Gastroesophageal sphincter (tissue), 4 donors: ENCODE results near the gene HECTD4. TPM values are rescaled to one million over a fixed set of nuclear protein-coding genes. Genes with fewer than 3 reads are reported as not detected.
"Not testable (repeated sequence)": the region's sequence is repeated elsewhere in the genome, so short reads cannot be mapped to it uniquely, and the experiment has no call there.

ENCODE experiments used
- ATAC-seq: fragments of 150-250 bp; one replicate; pipeline ENCODE4 v1.9.1; 2016; ENCODE audit warnings: mild to moderate bottlenecking, moderate library complexity
- H3K27ac ChIP-seq, 4 donors: fragments of 200-600 bp; sonication (generic) in 3 of 4; 1 replicate in 3 of 4; 2 replicates in 1 of 4; pipeline ENCODE4 v1.5.1; 2016 to 2019
- H3K27me3 ChIP-seq: fragments of 200-600 bp; sonication (generic); one replicate; pipeline ENCODE4 v1.5.1; 2019
- H3K36me3 ChIP-seq, 2 donors: fragments of 200-600 bp; sonication (generic); one replicate each; pipeline ENCODE4 v1.5.1; 2019; ENCODE audit warnings: control low read depth in 1 of 2
- H3K4me1 ChIP-seq, 3 donors: fragments of 200-600 bp; sonication (generic); 1 replicate in 2 of 3; 2 replicates in 1 of 3; pipeline ENCODE4 v1.5.1; 2016 to 2019; ENCODE audit warnings: control low read depth in 2 of 3
- H3K4me3 ChIP-seq, 2 donors: fragments of 200-600 bp; sonication (generic); one replicate each; pipeline ENCODE4 v1.5.1; 2019; ENCODE audit warnings: mild to moderate bottlenecking in 1 of 2, moderate library complexity in 1 of 2
- H3K9me3 ChIP-seq, 3 donors: fragments of 200-600 bp; sonication (generic); one replicate each; pipeline ENCODE4 v1.5.1; 2017 to 2019; ENCODE audit warnings: control low read depth in 2 of 3
- CTCF ChIP-seq, 4 experiments: fragments of 200-600 bp in 2 of 4; fragments of 450-650 bp in 2 of 4; sonication (generic) in 1 of 4; IDR thresholded peaks; one replicate each; pipeline ENCODE4 v1.5.1; 2017 to 2019; ENCODE audit warnings: antibody characterized with exemption in 4 of 4, mild to moderate bottlenecking in 2 of 4, moderate library complexity in 2 of 4
- EP300 ChIP-seq: sonication (generic); formaldehyde crosslinking; IDR thresholded peaks from one replicate; pipeline ENCODE4 v1.6.1; 2017; ENCODE audit warnings: antibody characterized with exemption, mild to moderate bottlenecking
- POLR2A ChIP-seq, 2 donors: fragments of 450-650 bp; IDR thresholded peaks; one replicate each; pipeline ENCODE4 v1.6.1; 2017; ENCODE audit warnings: antibody characterized with exemption in 2 of 2, mild to moderate bottlenecking in 2 of 2, moderate library complexity in 1 of 2
- POLR2AphosphoS5 ChIP-seq: sonication (generic); formaldehyde crosslinking; IDR thresholded peaks from one replicate; pipeline ENCODE4 v1.6.1; 2017; ENCODE audit warnings: antibody characterized with exemption
- WGBS, 2 donors: methylation state at CpG; one replicate each; pipeline ENCODE4 v1.1.5; 2018; ENCODE audit warnings: low coverage in 1 of 2; 5-methylcytosine and 5-hydroxymethylcytosine counted together
- total RNA-seq, 4 donors: library from RNA; depleted of rRNA; stranded (reverse); fragments of >200 nt; gene quantifications; one replicate each; pipeline ENCODE4 v1.1.0, GENCODE V29; 2016

HECTD4 gene
- total RNA-seq, 4 donors from 2014 or later, result 23.1 to 56.8 (median 42.3) TPM

DNA sequence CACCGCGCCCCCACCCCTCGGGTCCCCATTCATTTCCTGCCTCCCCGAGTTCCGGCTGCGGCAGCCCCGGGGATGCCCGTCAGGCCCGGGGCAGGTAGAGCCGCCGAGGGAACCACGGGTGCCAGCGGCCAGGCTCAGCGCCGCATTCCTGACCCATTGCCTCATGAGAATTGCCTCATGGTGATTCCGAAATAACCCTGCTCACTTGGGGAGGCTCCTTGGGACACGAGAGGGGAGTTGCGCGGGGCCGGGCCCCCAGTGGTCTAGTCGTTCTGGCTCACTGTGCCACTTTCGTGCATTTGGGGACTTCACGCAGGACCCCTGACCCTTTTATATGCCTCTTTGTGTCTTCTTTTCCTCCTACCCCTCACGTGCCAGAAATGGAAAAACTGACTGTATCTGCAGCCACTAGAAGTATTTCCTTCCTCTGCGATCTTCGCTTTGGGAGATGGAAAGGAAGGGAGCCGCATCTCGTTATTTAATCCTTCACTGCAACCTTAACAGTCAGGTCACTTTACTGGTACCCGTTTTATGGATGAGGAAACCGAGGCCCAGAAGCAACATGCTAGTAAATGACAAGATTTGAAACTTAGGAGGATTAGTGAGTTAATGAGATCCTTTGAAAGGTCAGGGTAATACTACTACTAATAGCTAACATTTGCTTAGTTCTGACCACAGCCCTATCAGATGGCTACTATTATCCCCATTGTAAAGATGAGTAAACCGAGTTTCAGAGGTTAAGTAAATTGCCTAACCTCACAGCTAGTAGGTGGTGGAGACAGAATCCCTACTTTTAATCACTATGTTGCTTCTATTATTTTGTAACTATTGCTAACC is 37.3 kb upstream of the HECTD4 start:
- Histone ChIP-seq H3K4me3 (peak overlapping the region; percentile 52 to 100), H3K9me3 (no peaks in the 10 kb centered on the region), H3K4me1 (peaks cover 0 to 62% (median 35%) of the 10 kb centered on the region in 3 donors), H3K27me3 (no peaks in the 10 kb centered on the region), H3K27ac (peak overlapping the region; percentile 87 to 100 (median 99)), H3K36me3 (no peaks in the 10 kb centered on the region)
- 7 to 12% methylated on average over 8 to 16 of the region's 31 CpGs for WGBS, 2 donors
- TF ChIP-seq POLR2A (IDR thresholded peaks at IDR 0.05) (no peak), POLR2AphosphoS5 (peak; percentile 90)
- peak; percentile 93 for ATAC-seq

DNA sequence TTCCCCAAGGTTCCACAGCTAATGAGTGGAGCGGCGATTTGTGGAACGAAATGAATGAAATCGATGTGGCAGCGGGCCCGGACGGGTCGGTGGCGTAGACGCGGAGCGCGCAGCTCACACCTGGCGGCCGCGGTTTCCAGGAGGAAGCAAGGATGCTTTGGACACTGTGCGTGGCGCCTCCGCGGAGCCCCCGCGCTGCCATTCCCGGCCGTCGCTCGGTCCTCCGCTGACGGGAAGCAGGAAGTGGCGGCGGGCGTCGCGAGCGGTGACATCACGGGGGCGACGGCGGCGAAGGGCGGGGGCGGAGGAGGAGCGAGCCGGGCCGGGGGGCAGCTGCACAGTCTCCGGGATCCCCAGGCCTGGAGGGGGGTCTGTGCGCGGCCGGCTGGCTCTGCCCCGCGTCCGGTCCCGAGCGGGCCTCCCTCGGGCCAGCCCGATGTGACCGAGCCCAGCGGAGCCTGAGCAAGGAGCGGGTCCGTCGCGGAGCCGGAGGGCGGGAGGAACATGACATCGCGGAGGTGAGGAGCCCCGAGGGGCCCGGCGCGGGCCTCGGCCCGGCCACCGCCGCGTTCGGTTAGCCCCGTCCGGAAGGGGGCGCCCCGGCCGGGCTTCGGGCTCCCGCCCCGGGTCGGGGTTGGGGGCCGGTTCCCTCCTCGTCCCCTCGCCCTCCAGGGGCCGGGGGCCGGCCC is 36.5 kb upstream of the HECTD4 start, which contains the start of gene PTPN11:
Gene PTPN11, plus strand, starts transcription at position 340 of the 689 bp plus-strand sequence. Its CDS starts 165 bp downstream, at position 505.
- WGBS, 2 donors, result 0% methylated on average over 3 of the region's 89 CpGs; no CpG with 5 or more reads in 1 of the 2 donors
- Histone ChIP-seq H3K4me3 (peak within 1 kb of the TSS; percentile 52 to 100), H3K4me1 (peaks cover 0 to 54% (median 35%) of the 10 kb centered on the region in 3 donors), H3K9me3 (no peaks in the 10 kb centered on the region), H3K27ac (peak within 1 kb of the TSS; percentile 87 to 100 (median 99)), H3K36me3 (no peaks in the 10 kb centered on the region), H3K27me3 (no peaks in the 10 kb centered on the region)
- TF ChIP-seq POLR2AphosphoS5, result peak; percentile 97
- peak in 3 of 4 experiments; percentile 23 to 67 (median 57) for TF ChIP-seq CTCF (IDR thresholded peaks at IDR 0.05)
- peak; percentile 89 to 93 for TF ChIP-seq POLR2A (IDR thresholded peaks at IDR 0.05)
- TF ChIP-seq EP300, result no peak
- ATAC-seq, result peak; percentile 92

DNA sequence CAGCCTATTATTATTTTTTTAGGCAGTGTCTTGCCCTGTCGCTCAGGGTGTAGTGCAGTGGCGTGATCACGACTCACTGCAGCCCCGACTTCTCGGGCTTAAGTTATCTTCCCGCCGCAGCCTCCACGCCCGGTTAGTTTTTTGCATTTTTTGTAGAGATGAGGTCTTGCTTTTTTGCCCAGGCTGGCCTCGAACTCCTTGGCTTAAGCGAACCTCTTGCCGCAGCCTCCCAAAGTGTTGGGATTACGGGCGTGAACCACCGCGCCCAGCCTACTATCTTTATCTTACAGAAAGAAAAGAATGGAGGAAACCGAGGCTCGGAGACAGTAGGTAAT is 36.0 kb upstream of the HECTD4 start:
- WGBS, 2 donors, result 1% methylated on average over 17 of the region's 18 CpGs; no CpG with 5 or more reads in 1 of the 2 donors
- H3K4me3 ChIP-seq, result peak overlapping the region; percentile 52 to 100
- H3K9me3 ChIP-seq, result no peaks in the 10 kb centered on the region
- no peak for TF ChIP-seq POLR2A (IDR thresholded peaks at IDR 0.05)
- no peak for TF ChIP-seq CTCF (IDR thresholded peaks at IDR 0.05)
- TF ChIP-seq POLR2AphosphoS5, result no peak
- TF ChIP-seq EP300, result no peak
- no peak for ATAC-seq
- no peaks in the 10 kb centered on the region for H3K27me3 ChIP-seq
- H3K36me3 ChIP-seq, result no peaks in the 10 kb centered on the region
- H3K4me1 ChIP-seq, result peaks cover 0 to 49% (median 35%) of the 10 kb centered on the region in 3 donors
- H3K27ac ChIP-seq, result peak overlapping the region; percentile 87 to 100 (median 99)

GRCh38 chr12:112415457-112415856 is 33.2 kb upstream of the HECTD4 start:
- H3K9me3 ChIP-seq, H3K27ac ChIP-seq, H3K4me3 ChIP-seq, H3K36me3 ChIP-seq, ATAC-seq, H3K27me3 ChIP-seq: not testable (repeated sequence)
- 78 to 84% methylated on average over 3 of the region's 4 CpGs for WGBS, 2 donors
- H3K4me1 ChIP-seq, result peaks cover 0 to 21% (median 14%) of the 10 kb centered on the region in 3 donors

DNA sequence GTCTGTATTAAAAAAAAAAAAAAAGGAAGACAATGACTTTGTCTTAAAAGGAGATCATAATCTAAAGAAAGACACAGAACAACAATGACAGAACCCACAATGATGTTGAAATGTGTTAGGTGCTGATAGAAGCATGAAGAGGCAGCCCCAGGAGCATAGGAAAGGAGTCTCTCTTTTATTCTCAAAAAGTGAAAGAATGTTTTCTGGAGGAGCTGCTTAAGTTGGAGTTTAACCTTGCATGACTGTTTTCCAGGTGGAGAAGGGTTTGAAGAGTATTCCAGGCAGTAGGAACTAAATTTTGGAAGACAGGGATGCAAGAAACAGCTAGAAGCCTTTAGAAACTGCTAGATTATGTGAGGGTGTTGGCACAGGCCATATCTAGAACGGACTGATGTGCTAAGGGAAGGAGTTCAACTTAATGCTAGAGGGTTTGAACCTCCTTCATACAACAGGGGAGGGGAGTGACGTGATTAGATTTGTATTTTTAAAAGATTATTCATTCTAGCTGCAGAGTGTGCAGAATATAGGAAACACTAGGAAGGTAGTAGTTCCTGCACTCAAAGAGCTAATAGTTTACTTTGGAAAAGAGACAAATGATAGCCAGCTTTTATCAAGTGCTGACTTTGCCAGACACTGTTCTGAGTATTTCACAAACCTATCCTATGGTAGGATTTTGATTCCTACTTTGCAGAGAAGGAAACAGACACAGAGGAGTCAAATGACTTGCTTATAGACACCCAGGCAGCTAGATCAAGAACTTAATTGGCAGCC is 31.8 kb upstream of the HECTD4 start:
- Histone ChIP-seq H3K4me1 (peaks cover 0 to 15% (median 6%) of the 10 kb centered on the region in 3 donors), H3K27me3 (no peaks in the 10 kb centered on the region), H3K27ac (no peak overlapping the region), H3K36me3 (no peaks in the 10 kb centered on the region), H3K4me3 (no peak overlapping the region), H3K9me3 (no peaks in the 10 kb centered on the region)
- 26 to 54% methylated on average over 2 of the region's 2 CpGs for WGBS, 2 donors
- no peak for TF ChIP-seq EP300
- no peak for TF ChIP-seq CTCF (IDR thresholded peaks at IDR 0.05)
- no peak for TF ChIP-seq POLR2A (IDR thresholded peaks at IDR 0.05)
- no peak for TF ChIP-seq POLR2AphosphoS5
- no peak for ATAC-seq
